SK-N-MC (cell line): ENCODE results near the gene PSEN1.

Experiments
- EZH2 ChIP-seq: fragments of 200-600 bp; sonication (generic); IDR thresholded peaks from one replicate; pipeline ENCODE4 v1.6.1; 2017; ENCODE audit warnings: antibody characterized with exemption
- POLR2AphosphoS5 ChIP-seq: IDR thresholded peaks from 2 replicates; pipeline ENCODE4 v1.6.1; 2012; ENCODE audit warnings: mild to moderate bottlenecking, low read depth, low read length, borderline replicate concordance

DNA sequence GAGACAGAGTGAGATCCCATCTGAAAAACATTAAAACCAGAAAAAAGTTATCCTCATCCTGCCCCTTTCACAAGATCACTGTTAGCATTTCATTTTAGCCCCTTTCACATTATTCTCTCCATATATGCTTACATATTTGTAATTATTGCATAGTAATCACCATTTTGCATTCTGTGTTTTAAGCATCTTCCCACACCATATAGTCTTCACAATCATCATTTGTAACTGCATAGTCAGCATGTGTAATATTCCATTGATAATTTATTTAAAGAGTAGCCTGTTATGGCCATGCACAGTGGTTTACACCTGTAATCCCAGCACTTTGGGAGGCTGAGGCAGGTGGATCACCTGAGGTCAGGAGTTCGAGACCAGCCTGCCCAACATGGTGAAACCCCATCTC lies 112.8 kb downstream of the PSEN1 start:
- TF ChIP-seq EZH2 (no peak), POLR2AphosphoS5 (no peak)
